Parathyroid adenoma (tissue), 2 donors: ENCODE measurements around the gene ZNF212.

Experiments
- H2AFZ ChIP-seq: fragments of 300-600 bp; sonication (generic); one replicate; pipeline ENCODE4 v1.7.0; 2017; ENCODE audit warnings: antibody characterized with exemption, mild to moderate bottlenecking
- H3K27ac ChIP-seq: fragments of 300-600 bp; sonication (generic); one replicate; pipeline ENCODE4 v1.7.0; 2017
- H3K27me3 ChIP-seq: fragments of 300-600 bp; sonication (generic); one replicate; pipeline ENCODE4 v1.7.0; 2017; ENCODE audit warnings: low read length; ENCODE audit not compliant: control insufficient read depth, insufficient read depth
- H3K36me3 ChIP-seq: fragments of 300-600 bp; sonication (generic); one replicate; pipeline ENCODE4 v1.7.0; 2017; ENCODE audit warnings: low read length; ENCODE audit not compliant: control insufficient read depth, insufficient read depth
- H3K4me1 ChIP-seq: fragments of 300-600 bp; sonication (generic); one replicate; pipeline ENCODE4 v1.7.0; 2017; ENCODE audit warnings: control low read depth
- H3K4me2 ChIP-seq: fragments of 300-600 bp; sonication (generic); one replicate; pipeline ENCODE4 v1.7.0; 2017; ENCODE audit warnings: low read length
- H3K4me3 ChIP-seq: fragments of 300-600 bp; sonication (generic); one replicate; pipeline ENCODE4 v1.7.0; 2017; ENCODE audit warnings: low read depth, low read length
- H3K79me2 ChIP-seq: fragments of 300-600 bp; sonication (generic); one replicate; pipeline ENCODE4 v1.7.0; 2017; ENCODE audit warnings: control low read depth
- H3K9ac ChIP-seq: fragments of 300-600 bp; sonication (generic); one replicate; pipeline ENCODE4 v1.7.0; 2017; ENCODE audit warnings: mild to moderate bottlenecking
- H3K9me3 ChIP-seq: fragments of 300-600 bp; sonication (generic); one replicate; pipeline ENCODE4 v1.7.0; 2017; ENCODE audit warnings: low read length; ENCODE audit not compliant: control insufficient read depth
- TF ChIP-seq, protein P1 (sequence below): fragments of 300-600 bp; sonication (generic); IDR thresholded peaks from one replicate; pipeline ENCODE4 v1.7.0; 2017; ENCODE audit warnings: antibody characterized with exemption, mild to moderate bottlenecking
- donor health status: primary hyperparathyroidism.

The ZNF212 gene

DNA sequence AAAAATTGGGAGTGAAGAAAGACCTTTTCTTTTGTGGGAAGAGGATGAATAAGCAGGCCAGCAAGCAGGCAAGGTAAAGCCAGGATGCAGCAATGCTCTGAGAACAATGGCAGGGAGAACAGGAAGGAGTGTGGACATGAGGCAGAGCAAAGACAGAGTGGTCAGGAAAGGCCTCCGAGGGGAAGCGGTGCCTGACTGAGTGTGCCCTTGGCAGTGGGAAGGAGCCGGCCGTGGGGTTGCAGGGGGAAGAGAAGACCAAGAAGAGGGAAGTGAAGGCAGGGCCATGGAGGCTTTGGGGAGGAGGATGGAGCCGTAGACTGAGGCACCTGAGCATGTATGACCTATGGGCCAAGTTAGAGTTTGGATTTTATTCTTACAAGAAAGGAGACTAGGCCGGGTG lies 21.9 kb upstream of the ZNF212 start:
- Histone ChIP-seq H3K4me2 (no peak overlapping the region), H3K27ac (no peak overlapping the region), H3K9ac (no peak overlapping the region), H2AFZ (no peak overlapping the region), H3K79me2 (peaks cover 4% of the 10 kb centered on the region), H3K27me3 (no peaks in the 10 kb centered on the region), H3K36me3 (no peaks in the 10 kb centered on the region), H3K4me3 (no peak overlapping the region), H3K9me3 (no peaks in the 10 kb centered on the region), H3K4me1 (no peaks in the 10 kb centered on the region)
- TF ChIP-seq, protein P1, sequence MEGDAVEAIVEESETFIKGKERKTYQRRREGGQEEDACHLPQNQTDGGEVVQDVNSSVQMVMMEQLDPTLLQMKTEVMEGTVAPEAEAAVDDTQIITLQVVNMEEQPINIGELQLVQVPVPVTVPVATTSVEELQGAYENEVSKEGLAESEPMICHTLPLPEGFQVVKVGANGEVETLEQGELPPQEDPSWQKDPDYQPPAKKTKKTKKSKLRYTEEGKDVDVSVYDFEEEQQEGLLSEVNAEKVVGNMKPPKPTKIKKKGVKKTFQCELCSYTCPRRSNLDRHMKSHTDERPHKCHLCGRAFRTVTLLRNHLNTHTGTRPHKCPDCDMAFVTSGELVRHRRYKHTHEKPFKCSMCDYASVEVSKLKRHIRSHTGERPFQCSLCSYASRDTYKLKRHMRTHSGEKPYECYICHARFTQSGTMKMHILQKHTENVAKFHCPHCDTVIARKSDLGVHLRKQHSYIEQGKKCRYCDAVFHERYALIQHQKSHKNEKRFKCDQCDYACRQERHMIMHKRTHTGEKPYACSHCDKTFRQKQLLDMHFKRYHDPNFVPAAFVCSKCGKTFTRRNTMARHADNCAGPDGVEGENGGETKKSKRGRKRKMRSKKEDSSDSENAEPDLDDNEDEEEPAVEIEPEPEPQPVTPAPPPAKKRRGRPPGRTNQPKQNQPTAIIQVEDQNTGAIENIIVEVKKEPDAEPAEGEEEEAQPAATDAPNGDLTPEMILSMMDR = no peak

DNA sequence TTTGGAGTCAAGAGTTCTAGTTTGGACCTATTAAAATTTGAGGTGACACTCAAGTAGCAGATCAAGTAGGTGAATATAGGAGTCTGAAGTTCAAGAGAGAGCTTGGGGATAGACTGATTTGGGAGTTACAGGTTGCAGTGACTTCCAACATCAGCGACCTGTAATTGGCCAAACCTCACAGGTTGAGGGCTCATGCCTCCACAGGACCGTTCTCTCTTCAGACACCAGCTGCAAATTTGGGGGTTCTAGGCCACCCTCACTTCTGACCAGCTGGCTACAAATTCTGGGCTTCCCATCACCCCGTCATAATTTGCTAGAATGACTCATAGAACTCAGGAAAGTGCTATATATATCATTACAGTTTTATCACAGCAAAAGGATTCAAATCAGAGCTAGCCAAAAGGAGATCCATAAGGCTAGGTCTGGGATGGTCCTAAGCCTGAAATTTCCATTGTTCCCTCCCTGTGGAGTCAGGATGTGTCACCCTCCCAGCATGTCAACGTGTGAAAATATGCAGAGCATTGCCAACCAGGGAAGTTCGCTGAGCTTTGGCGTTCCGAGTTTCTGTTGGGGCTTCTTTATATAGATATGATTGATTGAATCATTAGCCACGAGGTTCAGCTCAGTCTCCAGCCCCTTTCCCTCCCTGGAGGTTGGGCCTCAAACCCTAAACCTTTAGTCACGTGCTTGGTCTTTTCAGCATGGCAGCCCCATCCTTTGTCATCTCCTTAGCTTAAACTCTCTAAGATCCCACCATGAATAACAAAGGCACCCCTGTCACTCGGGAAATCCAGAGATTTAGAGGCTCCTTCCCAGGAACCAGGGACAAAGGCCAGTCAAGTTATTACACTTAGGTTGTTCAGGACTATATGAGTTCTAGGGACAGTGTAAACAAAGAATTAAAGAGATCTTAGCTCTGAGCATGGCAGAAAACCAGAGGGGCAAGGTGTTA lies 20.7 kb upstream of the ZNF212 start:
- Histone ChIP-seq H3K27me3 (no peaks in the 10 kb centered on the region), H3K4me3 (no peak overlapping the region), H3K79me2 (peaks cover 4% of the 10 kb centered on the region), H3K4me1 (no peaks in the 10 kb centered on the region), H3K27ac (no peak overlapping the region), H3K4me2 (no peak overlapping the region), H3K9me3 (no peaks in the 10 kb centered on the region), H3K36me3 (no peaks in the 10 kb centered on the region), H3K9ac (no peak overlapping the region), H2AFZ (no peak overlapping the region)
- TF ChIP-seq, protein P1 = no peak

DNA sequence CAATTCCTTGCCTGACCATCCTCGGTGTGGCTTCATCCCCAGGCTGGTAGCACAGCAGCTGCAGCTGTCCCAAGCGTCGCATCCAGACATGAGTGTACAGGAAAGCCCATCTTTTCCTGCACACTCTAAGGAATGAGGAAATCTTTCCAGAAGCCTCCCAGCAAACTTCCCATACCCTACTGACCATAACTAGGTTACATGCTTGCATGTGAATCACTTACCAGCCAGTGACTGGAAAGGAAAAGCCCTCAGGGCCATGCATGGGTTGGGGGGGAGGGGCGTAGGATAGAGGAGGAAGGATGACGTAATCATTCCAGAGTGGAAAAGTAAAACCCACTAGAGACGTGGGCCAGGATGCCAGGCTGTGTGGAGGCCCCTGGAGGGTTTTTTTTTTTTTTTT lies 18.9 kb upstream of the ZNF212 start:
- Histone ChIP-seq H3K27me3 (no peaks in the 10 kb centered on the region), H3K27ac (no peak overlapping the region), H3K9me3 (no peaks in the 10 kb centered on the region), H3K36me3 (no peaks in the 10 kb centered on the region), H3K4me3 (no peak overlapping the region), H3K4me2 (no peak overlapping the region), H3K4me1 (no peaks in the 10 kb centered on the region), H3K79me2 (peaks cover 4% of the 10 kb centered on the region), H2AFZ (no peak overlapping the region), H3K9ac (no peak overlapping the region)
- TF ChIP-seq, protein P1 = no peak

DNA sequence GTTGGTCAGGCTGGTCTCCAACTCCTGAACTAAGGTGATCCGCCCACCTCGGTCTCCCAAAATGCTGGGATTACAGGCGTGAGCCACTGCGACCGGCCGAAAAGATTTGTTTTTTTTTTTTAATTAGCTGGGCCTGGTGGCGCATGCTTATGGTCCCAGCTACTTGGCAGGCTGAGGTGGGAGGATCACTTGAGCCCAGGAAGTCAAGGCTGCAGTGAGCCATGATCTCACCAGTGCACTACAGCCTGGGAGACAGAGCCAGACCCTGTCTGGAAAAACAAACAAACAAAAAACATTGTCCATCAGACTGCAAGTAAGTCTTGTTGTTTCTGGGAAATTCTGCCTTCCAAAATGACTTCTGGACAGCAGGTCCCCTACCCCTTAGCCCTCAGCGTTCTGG lies 16.3 kb upstream of the ZNF212 start:
- Histone ChIP-seq H3K36me3 (no peaks in the 10 kb centered on the region), H3K4me1 (no peaks in the 10 kb centered on the region), H3K4me3 (no peak overlapping the region), H3K27me3 (no peaks in the 10 kb centered on the region), H3K27ac (no peak overlapping the region), H2AFZ (no peak overlapping the region), H3K4me2 (no peak overlapping the region), H3K9ac (no peak overlapping the region), H3K9me3 (no peaks in the 10 kb centered on the region), H3K79me2 (no peaks in the 10 kb centered on the region)
- TF ChIP-seq, protein P1 = no peak

DNA sequence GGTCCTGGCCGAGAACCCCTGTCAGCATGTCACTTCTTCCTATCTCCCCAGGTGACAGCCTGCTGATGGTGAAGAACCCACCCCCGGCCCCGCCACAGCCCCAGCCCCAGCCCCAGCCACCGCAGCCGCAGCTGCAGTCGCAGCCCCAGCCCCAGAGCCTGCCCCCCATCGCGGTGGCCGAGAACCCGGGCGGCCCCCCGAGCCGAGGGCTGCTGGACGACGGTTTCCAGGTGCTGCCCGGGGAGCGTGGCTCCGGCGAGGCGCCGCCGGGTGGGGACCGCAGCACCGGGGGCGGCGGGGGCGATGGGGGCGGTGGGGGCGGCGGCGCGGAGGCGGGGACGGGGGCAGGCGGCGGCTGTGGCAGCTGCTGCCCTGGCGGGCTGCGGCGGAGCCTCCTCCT lies 15.7 kb upstream of the ZNF212 start:
- Histone ChIP-seq H3K9ac (no peak overlapping the region), H3K4me1 (no peaks in the 10 kb centered on the region), H3K79me2 (no peaks in the 10 kb centered on the region), H3K27me3 (no peaks in the 10 kb centered on the region), H3K4me3 (no peak overlapping the region), H2AFZ (no peak overlapping the region), H3K27ac (no peak overlapping the region), H3K36me3 (no peaks in the 10 kb centered on the region), H3K4me2 (no peak overlapping the region), H3K9me3 (no peaks in the 10 kb centered on the region)
- TF ChIP-seq, protein P1 = no peak
